Astrocyte (in vitro differentiated cells and primary cell): ENCODE results near the gene GET3. TPM values are rescaled to one million over a fixed set of nuclear protein-coding genes. Genes with fewer than 3 reads are reported as not detected.
"Not testable (repeated sequence)": the region's sequence is repeated elsewhere in the genome, so short reads cannot be mapped to it uniquely, and the experiment has no call there.

Experiments used
- DNase-seq: peaks from one replicate; pipeline ENCODE4 v3.0.0-alpha.2; 2010; ENCODE audit warnings: low read depth
- FAIRE-seq: peaks from 2 replicates; lab custom pipeline; 2011; peaks lifted over from hg19 to GRCh38; lab: Jason Lieb, UNC
- H2AFZ ChIP-seq: 2 replicates; pipeline ENCODE4 v1.6.0; 2012; ENCODE audit warnings: low read depth, low read length, inconsistent platforms
- H3K27ac ChIP-seq: 2 replicates; pipeline ENCODE4 v1.5.1; 2011; ENCODE audit warnings: low read depth, low read length, inconsistent platforms
- H3K27me3 ChIP-seq: 2 replicates; pipeline ENCODE4 v1.6.0; 2011; ENCODE audit warnings: low read length, inconsistent platforms; ENCODE audit not compliant: insufficient read depth
- H3K36me3 ChIP-seq: 2 replicates; pipeline ENCODE4 v1.5.1; 2011; ENCODE audit warnings: low read length, inconsistent platforms; ENCODE audit not compliant: insufficient read depth
- H3K4me1 ChIP-seq: 2 replicates; pipeline ENCODE4 v1.5.1; 2011; ENCODE audit warnings: low read length, inconsistent platforms; ENCODE audit not compliant: insufficient read depth
- H3K4me2 ChIP-seq: 2 replicates; pipeline ENCODE4 v1.6.0; 2012; ENCODE audit warnings: low read length, inconsistent platforms
- H3K4me3 ChIP-seq: 2 replicates; pipeline ENCODE4 v1.5.1; 2011; ENCODE audit warnings: low read depth, mild to moderate bottlenecking, low read length, inconsistent platforms; ENCODE audit not compliant: insufficient read depth
- H3K79me2 ChIP-seq: 2 replicates; pipeline ENCODE4 v1.6.0; 2012; ENCODE audit warnings: mild to moderate bottlenecking, low read length, inconsistent platforms; ENCODE audit not compliant: insufficient read depth
- H3K9ac ChIP-seq: 2 replicates; pipeline ENCODE4 v1.6.0; 2012; ENCODE audit warnings: mild to moderate bottlenecking, low read length, inconsistent platforms
- H3K9me3 ChIP-seq: 2 replicates; pipeline ENCODE4 v1.5.1; 2012; ENCODE audit warnings: low read depth, mild to moderate bottlenecking, low read length, inconsistent platforms; ENCODE audit not compliant: insufficient read depth
- H4K20me1 ChIP-seq: 2 replicates; pipeline ENCODE4 v1.6.0; 2012; ENCODE audit warnings: low read length, inconsistent platforms; ENCODE audit not compliant: insufficient read depth
- H3K27ac Mint-ChIP-seq: one replicate; pipeline ENCODE4 v1.8.0; 2021; ENCODE audit warnings: mild to moderate bottlenecking, mixed read lengths; ENCODE audit not compliant: unreplicated experiment
- H3K27me3 Mint-ChIP-seq: one replicate; pipeline ENCODE4 v1.8.0; 2021; ENCODE audit warnings: low read depth, mixed read lengths; ENCODE audit not compliant: unreplicated experiment
- H3K36me3 Mint-ChIP-seq: one replicate; pipeline ENCODE4 v1.8.0; 2021; ENCODE audit warnings: low read depth, mixed read lengths; ENCODE audit not compliant: unreplicated experiment
- H3K4me1 Mint-ChIP-seq: one replicate; pipeline ENCODE4 v1.8.0; 2021; ENCODE audit warnings: low read depth, mixed read lengths; ENCODE audit not compliant: unreplicated experiment
- H3K4me3 Mint-ChIP-seq: one replicate; pipeline ENCODE4 v1.8.0; 2021; ENCODE audit warnings: mild to moderate bottlenecking, moderate library complexity, mixed read lengths; ENCODE audit not compliant: unreplicated experiment
- H3K9me3 Mint-ChIP-seq: one replicate; pipeline ENCODE4 v1.8.0; 2021; ENCODE audit warnings: mild to moderate bottlenecking, mixed read lengths; ENCODE audit not compliant: unreplicated experiment
- EZH2 ChIP-seq: IDR thresholded peaks from 2 replicates; pipeline ENCODE4 v1.6.1; 2012; ENCODE audit warnings: mild to moderate bottlenecking, low read length, inconsistent platforms; ENCODE audit not compliant: insufficient read depth
- microRNA-seq: library from miRNA; unstranded; fragments of <30 nt; microRNA quantifications from one replicate; pipeline ENCODE4 v1.2.0, GENCODE V29; 2020
- total RNA-seq: library from RNA; stranded (reverse); gene quantifications from 2 replicates; pipeline ENCODE4 v1.2.1, GENCODE V29; 2021
- TF ChIP-seq, protein P1 (sequence below): IDR thresholded peaks from 2 replicates; pipeline ENCODE4 v1.5.1; 2011; ENCODE audit warnings: low read depth, mild to moderate bottlenecking, inconsistent platforms, low read length, moderate library complexity; ENCODE audit not compliant: insufficient read depth

GET3 gene
- total RNA-seq, 1 donor from 2014 or later, result 66.8 TPM

- Histone ChIP-seq H3K27me3 (no peaks in the 10 kb centered on the region), H3K79me2 (peaks cover 27% of the 10 kb centered on the region), H3K27ac (no peak overlapping the region), H3K9ac (no peak overlapping the region), H3K4me1 (peaks cover 26% of the 10 kb centered on the region), H3K4me3 (no peak overlapping the region), H3K36me3 (no peaks in the 10 kb centered on the region), H3K9me3 (no peaks in the 10 kb centered on the region), H4K20me1 (peaks cover 22% of the 10 kb centered on the region), H2AFZ (no peak overlapping the region), H3K4me2 (no peak overlapping the region)
- no peak for DNase-seq
- no peak overlapping the region for H3K4me3 Mint-ChIP-seq
- H3K9me3 Mint-ChIP-seq, result no peaks in the 10 kb centered on the region
- FAIRE-seq, result no peak
- peaks cover 13% of the 10 kb centered on the region for H3K4me1 Mint-ChIP-seq
- TF ChIP-seq, protein P1, sequence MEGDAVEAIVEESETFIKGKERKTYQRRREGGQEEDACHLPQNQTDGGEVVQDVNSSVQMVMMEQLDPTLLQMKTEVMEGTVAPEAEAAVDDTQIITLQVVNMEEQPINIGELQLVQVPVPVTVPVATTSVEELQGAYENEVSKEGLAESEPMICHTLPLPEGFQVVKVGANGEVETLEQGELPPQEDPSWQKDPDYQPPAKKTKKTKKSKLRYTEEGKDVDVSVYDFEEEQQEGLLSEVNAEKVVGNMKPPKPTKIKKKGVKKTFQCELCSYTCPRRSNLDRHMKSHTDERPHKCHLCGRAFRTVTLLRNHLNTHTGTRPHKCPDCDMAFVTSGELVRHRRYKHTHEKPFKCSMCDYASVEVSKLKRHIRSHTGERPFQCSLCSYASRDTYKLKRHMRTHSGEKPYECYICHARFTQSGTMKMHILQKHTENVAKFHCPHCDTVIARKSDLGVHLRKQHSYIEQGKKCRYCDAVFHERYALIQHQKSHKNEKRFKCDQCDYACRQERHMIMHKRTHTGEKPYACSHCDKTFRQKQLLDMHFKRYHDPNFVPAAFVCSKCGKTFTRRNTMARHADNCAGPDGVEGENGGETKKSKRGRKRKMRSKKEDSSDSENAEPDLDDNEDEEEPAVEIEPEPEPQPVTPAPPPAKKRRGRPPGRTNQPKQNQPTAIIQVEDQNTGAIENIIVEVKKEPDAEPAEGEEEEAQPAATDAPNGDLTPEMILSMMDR, result no peak
- TF ChIP-seq EZH2, result no peak
- H3K36me3 Mint-ChIP-seq, result peaks cover 2% of the 10 kb centered on the region
- H3K27me3 Mint-ChIP-seq, result peaks cover under 1% of the 10 kb centered on the region
- no peak overlapping the region for H3K27ac Mint-ChIP-seq
Observed at GRCh38 chr19:12797141-12797587, 59.9 kb downstream of the GET3 start.

DNA sequence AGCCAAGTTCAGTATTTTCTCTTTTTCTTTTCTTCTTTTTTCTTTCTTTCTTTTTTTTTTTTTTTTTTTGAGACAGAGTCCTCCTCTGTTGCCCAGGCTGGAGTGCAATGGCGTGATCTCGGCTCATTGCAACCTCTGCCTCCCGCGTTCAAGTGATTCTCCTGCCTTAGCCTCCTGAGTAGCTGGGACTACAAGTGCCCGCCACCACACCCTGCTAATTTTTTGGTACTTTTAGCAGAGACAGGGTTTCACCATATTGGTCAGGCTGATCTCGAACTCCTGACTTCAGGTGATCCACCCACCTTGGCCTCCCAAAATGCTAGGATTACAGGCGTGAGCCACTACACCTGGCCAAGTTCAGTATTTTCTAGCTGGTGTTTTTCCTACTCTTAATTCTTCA, 60.3 kb downstream of the GET3 start:
- Histone ChIP-seq H3K4me1 (peaks cover 30% of the 10 kb centered on the region), H3K79me2 (peaks cover 22% of the 10 kb centered on the region), H4K20me1 (peaks cover 18% of the 10 kb centered on the region)
- H3K27ac Mint-ChIP-seq, H2AFZ ChIP-seq, H3K36me3 Mint-ChIP-seq, H3K4me3 Mint-ChIP-seq, H3K9me3 ChIP-seq, H3K4me3 ChIP-seq, H3K27me3 ChIP-seq, H3K27ac ChIP-seq, DNase-seq, FAIRE-seq, H3K4me2 ChIP-seq, H3K27me3 Mint-ChIP-seq, H3K9ac ChIP-seq, H3K9me3 Mint-ChIP-seq, H3K36me3 ChIP-seq: not testable (repeated sequence)
- H3K4me1 Mint-ChIP-seq, result peaks cover 13% of the 10 kb centered on the region

Small RNA genes lying within 50 kb of the gene (microRNA-seq; reads per million reads assigned to microRNA genes)
- gene MIR5684, result not detected

Other genes with a start within 250 kb of the GET3 start
- gene ZNF564, start 186.0 kb upstream of the GET3 start, total RNA-seq, result 9.7 and 11.5 TPM in 2 replicates
- 8.2 and 12.5 TPM in 2 replicates for gene ZNF490, start 126.7 kb upstream of the GET3 start, total RNA-seq
- 23.2 and 29.6 TPM in 2 replicates for gene ZNF791, start 126.6 kb upstream of the GET3 start, total RNA-seq
- gene MAN2B1, start 70.8 kb upstream of the GET3 start, total RNA-seq, result 105 and 129 TPM in 2 replicates
- 10.0 and 13.3 TPM in 2 replicates for gene WDR83, start 70.7 kb upstream of the GET3 start, total RNA-seq
- 43.4 and 47.6 TPM in 2 replicates for gene DHPS, start 55.6 kb upstream of the GET3 start, total RNA-seq
- gene GNG14, start 49.5 kb upstream of the GET3 start, total RNA-seq, result not detected in 2 replicates
- gene FBXW9, start 40.9 kb upstream of the GET3 start, total RNA-seq, result 9.9 and 11.6 TPM in 2 replicates
- 69.8 and 76.3 TPM in 2 replicates for gene TNPO2, start 13.6 kb upstream of the GET3 start, total RNA-seq
- gene TRIR, start 2.8 kb upstream of the GET3 start, total RNA-seq, result 172 and 178 TPM in 2 replicates
- not detected in 2 replicates for gene BEST2, start 14.3 kb downstream of the GET3 start, total RNA-seq
- gene HOOK2, start 38.1 kb downstream of the GET3 start, total RNA-seq, result 21.7 and 25.9 TPM in 2 replicates
- gene JUNB, start 54.0 kb downstream of the GET3 start, total RNA-seq, result 101 and 126 TPM in 2 replicates
- gene PRDX2, start 64.3 kb downstream of the GET3 start, total RNA-seq, result 145 and 166 TPM in 2 replicates
- 3.6 and 4.5 TPM in 2 replicates for gene THSD8, start 64.6 kb downstream of the GET3 start, total RNA-seq
- 5.4 and 10.5 TPM in 2 replicates for gene RNASEH2A, start 69.1 kb downstream of the GET3 start, total RNA-seq
- not detected in 2 replicates for gene RTBDN, start 97.1 kb downstream of the GET3 start, total RNA-seq
- 5.4 and 6.3 TPM in 2 replicates for gene MAST1, start 101.0 kb downstream of the GET3 start, total RNA-seq
- 33.1 and 37.8 TPM in 2 replicates for gene DNASE2, start 144.0 kb downstream of the GET3 start, total RNA-seq
- gene KLF1, start 149.7 kb downstream of the GET3 start, total RNA-seq, result 0.17 TPM in 1 of 2 replicates, not detected in the other
- gene GCDH, start 153.7 kb downstream of the GET3 start, total RNA-seq, result 15.5 and 17.5 TPM in 2 replicates
- 0.50 TPM in 1 of 2 replicates, not detected in the other for gene SYCE2, start 181.8 kb downstream of the GET3 start, total RNA-seq
- gene FARSA, start 196.2 kb downstream of the GET3 start, total RNA-seq, result 76.7 and 80.4 TPM in 2 replicates
- 2,193 and 2,309 TPM in 2 replicates for gene CALR, start 201.1 kb downstream of the GET3 start, total RNA-seq
- gene RAD23A, start 208.4 kb downstream of the GET3 start, total RNA-seq, result 40.6 and 48.5 TPM in 2 replicates
- gene GADD45GIP1, start 219.7 kb downstream of the GET3 start, total RNA-seq, result 34.0 and 35.5 TPM in 2 replicates
- 0.14 TPM in 1 of 2 replicates, not detected in the other for gene DAND5, start 232.1 kb downstream of the GET3 start, total RNA-seq